ENCODE data around the gene GRAMD1C. TPM values are rescaled to one million over a fixed set of nuclear protein-coding genes. Genes with fewer than 3 reads are reported as not detected.
"Not testable (repeated sequence)": the region's sequence is repeated elsewhere in the genome, so short reads cannot be mapped to it uniquely, and the experiment has no call there.

The GRAMD1C gene
- total RNA-seq, 1 donor from 2014 or later, result 0.70 TPM

- intact Hi-C loops (cut with DNase I), result no loop called here
- no peak for DNase-seq (ENCODE audit: low spot score)
These were observed 9.3 kb downstream of the GRAMD1C start for GRCh38 chr3:113847664-113848461.

- intact Hi-C loops (cut with DNase I); DNase-seq (ENCODE audit: low spot score): not testable (repeated sequence)
These were observed 10.5 kb downstream of the GRAMD1C start for GRCh38 chr3:113849071-113849470.

- intact Hi-C loops (cut with DNase I); DNase-seq (ENCODE audit: low spot score): not testable (repeated sequence)
These were observed 11.3 kb downstream of the GRAMD1C start for GRCh38 chr3:113849841-113850240.

GRCh38 chr3:113850391-113850790 lies 11.8 kb downstream of the GRAMD1C start:
- intact Hi-C loops (cut with DNase I); DNase-seq (ENCODE audit: low spot score): not testable (repeated sequence)

- intact Hi-C loops (cut with DNase I), result no loop called here
- no peak for DNase-seq (ENCODE audit: low spot score)
These were observed 13.9 kb downstream of the GRAMD1C start for GRCh38 chr3:113852506-113852905.

- no peak for DNase-seq (ENCODE audit: low spot score)
- intact Hi-C loops (cut with DNase I), result no loop called here
These were observed 28.9 kb downstream of the GRAMD1C start for GRCh38 chr3:113867506-113867905.

GRCh38 chr3:113873293-113873692 lies 34.7 kb downstream of the GRAMD1C start:
- no peak for DNase-seq (ENCODE audit: low spot score)

GRCh38 chr3:113873814-113874526 lies 35.4 kb downstream of the GRAMD1C start:
- intact Hi-C loops (cut with DNase I), result no loop called here
- no peak for DNase-seq (ENCODE audit: low spot score)

More at GRCh38 chr3:113873293-113873692, 34.7 kb downstream of the GRAMD1C start:
- intact Hi-C loops (cut with DNase I), result no loop called here

- no peak for DNase-seq (ENCODE audit: low spot score)
- intact Hi-C loops (cut with DNase I), result no loop called here
These were observed 39.8 kb downstream of the GRAMD1C start for GRCh38 chr3:113878403-113878802.

- DNase-seq (ENCODE audit: low spot score), result no peak
- intact Hi-C loops (cut with DNase I), result no loop called here
These were observed 46.5 kb downstream of the GRAMD1C start for GRCh38 chr3:113885050-113885449.

GRCh38 chr3:113890256-113890900 lies 51.8 kb downstream of the GRAMD1C start:
- DNase-seq (ENCODE audit: low spot score), result no peak
- intact Hi-C loops (cut with DNase I), result no loop called here

- intact Hi-C loops (cut with DNase I), result no loop called here
- DNase-seq (ENCODE audit: low spot score), result no peak
These were observed 56.3 kb downstream of the GRAMD1C start for GRCh38 chr3:113894927-113895326.

GRCh38 chr3:113895964-113896363 lies 57.4 kb downstream of the GRAMD1C start:
- intact Hi-C loops (cut with DNase I), result no loop called here
- DNase-seq (ENCODE audit: low spot score), result no peak

- no peak for DNase-seq (ENCODE audit: low spot score)
- intact Hi-C loops (cut with DNase I), result no loop called here
These were observed 58.3 kb downstream of the GRAMD1C start for GRCh38 chr3:113896930-113897329.

GRCh38 chr3:113897373-113897777 lies 58.8 kb downstream of the GRAMD1C start:
- intact Hi-C loops (cut with DNase I), result no loop called here
- DNase-seq (ENCODE audit: low spot score), result no peak

GRCh38 chr3:113898892-113899291 lies 60.3 kb downstream of the GRAMD1C start:
- intact Hi-C loops (cut with DNase I), result no loop called here
- DNase-seq (ENCODE audit: low spot score), result no peak

- intact Hi-C loops (cut with DNase I), result no loop called here
- DNase-seq (ENCODE audit: low spot score), result no peak
These were observed 68.1 kb downstream of the GRAMD1C start for GRCh38 chr3:113906568-113907140.

GRCh38 chr3:113908133-113908532 lies 69.5 kb downstream of the GRAMD1C start:
- intact Hi-C loops (cut with DNase I), result no loop called here
- DNase-seq (ENCODE audit: low spot score), result no peak

- intact Hi-C loops (cut with DNase I), result loop anchor here (5.0 to 10.0 kb wide), 2 partner anchors 74 to 176 kb away; partner anchors contain the start of gene GRAMD1C
- DNase-seq (ENCODE audit: low spot score), result no peak
These were observed 72.4 kb downstream of the GRAMD1C start for GRCh38 chr3:113910966-113911365.

Data from cardiac septum (tissue), 1 donor.